NCI-H460 (cell line): ENCODE data around the gene GRIK4. TPM values are rescaled to one million over a fixed set of nuclear protein-coding genes. Genes with fewer than 3 reads are reported as not detected.
"Not testable (repeated sequence)": the region's sequence is repeated elsewhere in the genome, so short reads cannot be mapped to it uniquely, and the experiment has no call there.

ENCODE experiments used
- DNase-seq: peaks from one replicate; pipeline ENCODE4 v3.0.0-alpha.2; 2016; ENCODE audit warnings: low read depth; ENCODE audit errors: extremely low read depth
- total RNA-seq: library from RNA; depleted of rRNA; stranded (reverse); fragments of >200 nt; shearing (Covaris generic); gene quantifications from 2 replicates; pipeline ENCODE4 v1.2.3, GENCODE V29; 2014

The GRIK4 gene
- total RNA-seq, 1 experiment from 2014 or later, result not detected

- no peak for DNase-seq
These were observed 57.2 kb downstream of the GRIK4 start for GRCh38 chr11:120568572-120569307.

DNA sequence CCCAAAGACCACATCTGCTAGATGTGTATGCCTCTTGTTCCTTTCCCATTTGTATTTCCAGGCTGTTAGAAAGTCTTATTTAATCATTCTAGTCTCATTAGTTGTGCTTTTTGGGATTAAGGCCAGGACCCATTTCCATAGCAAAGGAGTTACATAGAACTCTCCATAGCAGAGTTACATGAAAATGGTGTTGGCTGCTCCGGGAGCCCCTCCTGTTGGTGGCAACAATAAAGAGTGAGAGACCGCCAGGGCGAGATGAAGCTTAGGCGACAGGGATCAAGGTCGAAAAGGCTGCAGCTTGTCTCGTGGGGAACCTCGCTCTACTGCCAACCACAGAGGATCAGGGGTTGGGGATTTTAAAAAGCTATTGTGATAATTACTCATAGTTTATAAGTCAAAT, 58.3 kb downstream of the GRIK4 start:
- no peak for DNase-seq

DNA sequence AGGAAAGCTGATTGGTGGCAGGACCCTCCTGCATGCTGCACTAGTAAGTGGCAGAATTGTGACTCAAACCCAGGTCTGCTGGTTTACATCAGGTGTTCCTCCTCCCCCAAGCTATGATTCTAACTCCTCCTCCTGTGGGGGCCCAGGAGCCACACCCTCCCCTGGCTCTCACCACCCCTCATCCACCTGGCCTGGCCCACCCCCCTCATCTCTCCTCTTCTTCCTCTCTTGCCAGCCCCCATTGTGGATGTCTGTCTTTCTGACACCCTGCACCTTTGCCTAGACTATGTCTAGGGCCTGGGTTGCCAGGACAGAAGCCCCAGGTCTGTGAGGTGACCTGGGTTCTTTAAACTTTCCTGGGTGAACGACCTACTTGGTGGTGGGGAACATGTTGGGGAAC, 59.9 kb downstream of the GRIK4 start:
- no peak for DNase-seq

DNA sequence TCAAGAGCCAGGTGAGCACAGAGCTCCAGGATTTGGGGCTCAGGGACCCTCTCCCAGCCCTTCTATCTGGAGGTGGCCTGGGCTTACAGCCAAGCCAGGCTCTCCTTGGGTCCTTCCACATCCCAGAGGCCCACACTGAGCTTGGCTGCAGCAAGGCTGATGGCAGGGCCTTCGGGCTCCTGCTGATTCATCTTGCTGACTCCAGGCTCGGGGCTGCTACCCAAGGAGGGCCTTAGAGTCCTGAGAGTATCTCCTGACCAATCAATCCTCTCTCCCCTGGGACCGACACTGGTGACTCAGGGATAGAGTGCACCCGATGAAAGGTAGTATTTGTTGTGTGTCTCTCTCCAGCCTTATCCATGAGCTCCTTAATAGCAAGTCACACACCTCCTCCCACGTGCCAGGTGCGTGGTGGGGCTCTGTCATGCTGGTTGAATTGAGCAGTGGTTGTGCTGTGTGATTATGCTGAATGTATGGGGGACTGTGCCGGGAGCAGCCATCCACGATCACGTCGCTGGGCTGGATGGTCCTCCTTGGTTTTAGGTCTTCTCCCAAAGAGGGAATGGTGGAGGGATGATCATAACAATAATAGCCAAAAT, 62.3 kb downstream of the GRIK4 start:
- no peak for DNase-seq

DNA sequence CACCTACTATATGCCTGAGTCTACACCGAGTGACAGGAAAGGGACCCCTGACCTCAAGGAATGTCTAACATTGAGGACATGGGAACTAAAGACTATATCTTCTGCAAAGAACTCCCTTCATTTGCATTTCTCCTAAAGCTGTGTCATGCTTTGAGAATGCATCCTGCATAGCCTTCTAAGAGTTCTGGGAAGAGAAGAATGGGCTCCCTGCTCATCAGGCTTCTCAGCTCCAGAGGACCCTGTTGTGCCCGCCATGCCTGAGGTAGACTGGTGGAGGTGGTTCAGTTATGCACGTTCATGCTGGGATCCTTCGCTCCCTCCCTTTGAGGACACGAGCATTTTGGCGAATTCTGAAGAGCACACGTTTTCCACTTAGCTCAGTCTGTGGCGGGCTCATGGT, 63.3 kb downstream of the GRIK4 start:
- DNase-seq, result no peak

- DNase-seq, result no peak
These were observed 63.9 kb downstream of the GRIK4 start for GRCh38 chr11:120575461-120575860.

GRCh38 chr11:120576606-120577005, 65.1 kb downstream of the GRIK4 start:
- no peak for DNase-seq

- DNase-seq, result no peak
These were observed 65.5 kb downstream of the GRIK4 start for GRCh38 chr11:120577041-120577440.

- DNase-seq, result no peak
These were observed 66.2 kb downstream of the GRIK4 start for GRCh38 chr11:120577624-120578363.

- DNase-seq, result no peak
These were observed 67.1 kb downstream of the GRIK4 start for GRCh38 chr11:120578596-120579154.

- no peak for DNase-seq
These were observed 68.1 kb downstream of the GRIK4 start for GRCh38 chr11:120579611-120580031.

DNA sequence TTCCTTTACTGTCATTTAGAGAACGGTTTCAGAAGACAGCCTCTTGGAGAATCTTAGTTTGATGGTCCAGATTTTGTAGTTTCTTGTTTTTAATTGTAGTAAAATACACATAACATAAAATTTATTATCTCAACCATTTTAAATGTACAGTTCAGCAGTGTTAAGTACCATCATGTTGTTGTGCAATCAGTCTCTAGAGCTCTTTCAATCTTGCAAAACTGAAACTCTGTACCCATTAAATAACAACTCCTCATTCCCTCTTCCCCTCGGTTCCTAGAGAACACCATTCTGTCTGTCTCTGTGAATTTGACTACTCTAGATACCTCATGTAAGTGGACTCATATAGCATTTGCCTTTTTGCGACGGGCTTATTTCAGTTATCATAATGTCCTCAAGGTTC, 69.8 kb downstream of the GRIK4 start:
- DNase-seq, result no peak

GRCh38 chr11:120582535-120582934, 71.0 kb downstream of the GRIK4 start:
- DNase-seq, result not testable (repeated sequence)

- DNase-seq, result no peak
These were observed 74.5 kb downstream of the GRIK4 start for GRCh38 chr11:120586072-120586471.

DNA sequence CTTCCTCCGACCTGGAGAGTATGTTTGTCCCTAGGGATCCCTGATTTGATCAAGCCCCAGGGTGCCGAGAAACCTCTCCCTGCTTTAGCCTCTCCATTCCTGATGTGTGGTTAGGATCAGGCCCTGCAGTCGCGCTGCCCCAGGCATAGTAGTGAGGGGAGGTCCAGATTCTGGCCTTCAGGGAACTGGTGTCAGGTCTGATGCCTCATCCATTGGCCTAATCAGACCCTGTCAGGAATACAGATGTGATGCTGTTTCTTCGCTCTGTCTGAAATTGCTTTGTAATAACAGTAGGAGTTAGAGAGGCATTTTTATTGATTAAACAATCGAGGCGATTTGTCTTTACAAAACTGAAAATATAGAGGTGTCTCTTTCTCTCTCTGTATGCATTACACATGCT, 75.2 kb downstream of the GRIK4 start:
- no peak for DNase-seq

DNA sequence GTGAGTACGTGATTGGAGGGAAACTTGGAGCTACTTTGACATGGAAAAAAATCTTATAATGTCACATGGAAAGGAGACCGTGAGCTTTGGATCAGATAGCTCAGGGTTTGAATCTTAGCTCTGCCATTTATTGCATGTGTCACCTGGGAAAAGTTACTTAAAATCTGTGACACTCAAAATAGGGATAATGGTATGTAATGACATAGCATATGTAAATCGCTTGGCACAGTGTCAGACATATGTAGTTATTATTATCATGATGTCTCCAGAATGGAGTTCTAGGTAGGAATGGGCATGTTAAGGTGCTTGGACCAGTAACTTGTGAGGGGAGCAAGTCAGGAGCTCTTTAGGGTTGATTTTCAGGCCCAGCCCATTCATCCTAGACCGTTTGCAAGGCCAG, 75.8 kb downstream of the GRIK4 start:
- no peak for DNase-seq

DNA sequence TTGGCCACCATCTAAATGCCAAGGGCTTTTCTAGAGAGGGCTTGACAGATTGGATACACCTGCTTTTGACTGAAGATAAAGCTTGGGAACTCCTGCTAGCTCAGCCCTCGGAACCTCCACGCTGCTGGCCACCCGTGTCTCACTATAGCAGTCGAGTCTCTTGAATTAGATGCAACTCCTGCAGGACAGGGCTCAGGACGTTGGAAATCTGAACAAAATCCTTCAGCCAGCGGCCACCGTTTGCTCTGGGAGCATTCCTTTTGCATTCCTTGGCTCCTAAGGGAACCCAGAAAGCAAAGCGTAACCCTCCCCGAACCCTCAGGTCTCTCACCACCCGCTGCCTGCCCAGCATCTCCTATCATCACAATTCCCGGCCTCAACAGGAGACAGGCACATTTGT, 77.8 kb downstream of the GRIK4 start:
- no peak for DNase-seq

GRCh38 chr11:120590472-120590871, 78.9 kb downstream of the GRIK4 start:
- no peak for DNase-seq

GRCh38 chr11:120594746-120595145, 83.2 kb downstream of the GRIK4 start:
- no peak for DNase-seq

GRCh38 chr11:120595557-120595956, 84.0 kb downstream of the GRIK4 start:
- DNase-seq, result no peak
